ENCODE data around the gene ART3. TPM values are rescaled to one million over a fixed set of nuclear protein-coding genes. Genes with fewer than 3 reads are reported as not detected.
A peak's percentile ranks its signal among the peaks of the same experiment; 100 is the strongest.

ART3 gene
- total and polyA plus RNA-seq, 2 donors = 0.61 to 1.8 TPM

DNA sequence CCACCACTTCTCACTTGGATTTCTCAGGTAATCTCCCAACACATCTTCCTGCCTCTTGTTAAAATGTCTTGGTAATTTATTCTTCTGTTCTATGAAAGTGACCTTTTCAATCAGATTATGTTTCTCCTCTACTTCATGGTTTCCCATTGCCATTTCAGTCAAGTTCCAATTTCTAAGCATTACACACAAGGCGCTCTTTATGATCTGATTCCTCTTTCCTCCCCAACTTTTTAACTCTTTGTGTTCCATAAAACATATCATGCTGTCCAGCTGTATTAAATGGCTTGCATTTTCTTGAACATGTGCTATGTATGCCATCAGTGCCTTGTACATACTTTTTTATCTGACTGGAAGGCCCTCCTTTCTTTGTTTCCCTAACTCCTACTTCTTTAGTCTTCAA is 13.1 kb upstream of the ART3 start:
- no peak overlapping the region for H3K27ac ChIP-seq (ENCODE audit: low read depth in 1 of 2, low read length in 1 of 2)
- WGBS = 96% methylated on average over 1 of the region's 1 CpG
- no peaks in the 10 kb centered on the region for H3K9me3 ChIP-seq (ENCODE audit: control insufficient read depth in 2 of 2, insufficient read depth in 1 of 2, low read length in 1 of 2)

DNA sequence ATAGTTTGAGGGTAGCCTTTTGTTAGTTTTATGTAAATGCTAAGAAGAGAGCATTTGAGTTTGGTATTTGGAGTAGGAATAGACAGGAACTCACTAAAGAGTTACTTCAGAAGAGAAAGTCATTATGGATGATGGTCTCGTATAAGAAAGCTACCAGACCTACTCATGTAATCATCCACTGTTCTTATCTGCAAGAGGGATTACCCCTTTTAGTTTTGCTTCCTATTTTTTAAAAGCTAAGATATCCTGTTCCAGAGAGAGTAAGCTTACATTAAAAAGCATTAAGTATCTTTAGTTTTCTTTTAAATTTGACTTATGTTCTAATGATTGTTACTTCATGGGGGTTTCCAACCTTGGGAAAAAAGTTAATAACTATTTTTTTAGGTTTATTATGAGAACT is 12.5 kb upstream of the ART3 start:
- no peak overlapping the region for H3K27ac ChIP-seq (ENCODE audit: low read depth in 1 of 2, low read length in 1 of 2)
- no peak for DNase-seq (ENCODE audit: low read depth in 6 of 9, low spot score in 9 of 9)
- H3K36me3 ChIP-seq (ENCODE audit: control insufficient read depth in 2 of 2, insufficient read depth in 2 of 2, low read length in 1 of 2) = no peaks in the 10 kb centered on the region
- no peaks in the 10 kb centered on the region for H3K4me1 ChIP-seq (ENCODE audit: control insufficient read depth in 2 of 2, insufficient read depth in 2 of 2, low read length in 2 of 2)
- H3K4me3 ChIP-seq (ENCODE audit: low read length in 2 of 2) = no peak overlapping the region
- H3K27me3 ChIP-seq (ENCODE audit: control insufficient read depth in 2 of 2, insufficient read depth in 1 of 2, low read length in 1 of 2) = no peaks in the 10 kb centered on the region
- no peaks in the 10 kb centered on the region for H3K9me3 ChIP-seq (ENCODE audit: control insufficient read depth in 2 of 2, insufficient read depth in 1 of 2, low read length in 1 of 2)
- 86% methylated on average over 1 of the region's 1 CpG for WGBS

More for the DNA sequence above, 13.1 kb upstream of the ART3 start:
- no peak for DNase-seq (ENCODE audit: low read depth in 6 of 9, low spot score in 9 of 9)
- Histone ChIP-seq H3K36me3 (ENCODE audit: control insufficient read depth in 2 of 2, insufficient read depth in 2 of 2, low read length in 1 of 2) (no peaks in the 10 kb centered on the region), H3K4me1 (ENCODE audit: control insufficient read depth in 2 of 2, insufficient read depth in 2 of 2, low read length in 2 of 2) (no peaks in the 10 kb centered on the region), H3K4me3 (ENCODE audit: low read length in 2 of 2) (no peak overlapping the region), H3K27me3 (ENCODE audit: control insufficient read depth in 2 of 2, insufficient read depth in 1 of 2, low read length in 1 of 2) (no peaks in the 10 kb centered on the region)

DNA sequence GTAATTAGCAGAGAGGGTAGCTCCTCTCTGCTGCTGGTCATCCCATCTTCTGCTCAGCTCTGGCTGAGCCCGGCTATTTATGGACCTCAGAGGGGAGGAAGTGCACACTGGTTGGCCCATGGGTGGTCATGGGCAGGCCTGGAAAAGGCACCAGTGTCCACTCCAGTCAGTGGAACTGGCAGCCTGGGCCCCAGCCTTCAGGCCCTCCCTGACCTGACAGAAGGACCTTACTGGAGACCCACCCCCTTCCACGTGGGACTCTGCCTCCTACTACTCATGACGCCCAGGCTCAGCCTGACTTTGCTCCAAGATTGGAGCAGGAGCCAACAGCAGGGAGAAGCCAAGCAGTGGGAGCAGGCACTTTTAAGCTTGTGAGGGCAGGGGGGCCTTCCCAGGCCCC is 8.0 kb upstream of the ART3 start:
- Histone ChIP-seq H3K27ac (ENCODE audit: low read depth in 1 of 2, low read length in 1 of 2) (no peak overlapping the region), H3K4me1 (ENCODE audit: control insufficient read depth in 2 of 2, insufficient read depth in 2 of 2, low read length in 2 of 2) (no peaks in the 10 kb centered on the region), H3K4me3 (ENCODE audit: low read length in 2 of 2) (no peak overlapping the region), H3K27me3 (ENCODE audit: control insufficient read depth in 2 of 2, insufficient read depth in 1 of 2, low read length in 1 of 2) (no peaks in the 10 kb centered on the region), H3K9me3 (ENCODE audit: control insufficient read depth in 2 of 2, insufficient read depth in 1 of 2, low read length in 1 of 2) (no peaks in the 10 kb centered on the region), H3K36me3 (ENCODE audit: control insufficient read depth in 2 of 2, insufficient read depth in 2 of 2, low read length in 1 of 2) (no peaks in the 10 kb centered on the region)
- DNase-seq (ENCODE audit: low read depth in 6 of 9, low spot score in 9 of 9) = no peak
- WGBS = 94% methylated on average over 3 of the region's 3 CpGs

- H3K9me3 ChIP-seq (ENCODE audit: control insufficient read depth in 2 of 2, insufficient read depth in 1 of 2, low read length in 1 of 2) = no peaks in the 10 kb centered on the region
- 1% methylated on average over 2 of the region's 2 CpGs for WGBS
- H3K4me1 ChIP-seq (ENCODE audit: control insufficient read depth in 2 of 2, insufficient read depth in 2 of 2, low read length in 2 of 2) = no peaks in the 10 kb centered on the region
- H3K27me3 ChIP-seq (ENCODE audit: control insufficient read depth in 2 of 2, insufficient read depth in 1 of 2, low read length in 1 of 2) = no peaks in the 10 kb centered on the region
- peak; percentile 18 to 78 (median 56) for DNase-seq (ENCODE audit: low read depth in 6 of 9, low spot score in 9 of 9)
- no peak overlapping the region for H3K27ac ChIP-seq (ENCODE audit: low read depth in 1 of 2, low read length in 1 of 2)
- H3K36me3 ChIP-seq (ENCODE audit: control insufficient read depth in 2 of 2, insufficient read depth in 2 of 2, low read length in 1 of 2) = no peaks in the 10 kb centered on the region
- H3K4me3 ChIP-seq (ENCODE audit: low read length in 2 of 2) = no peak overlapping the region
Observed at GRCh38 chr4:76067652-76068286, 6.7 kb upstream of the ART3 start.

DNA sequence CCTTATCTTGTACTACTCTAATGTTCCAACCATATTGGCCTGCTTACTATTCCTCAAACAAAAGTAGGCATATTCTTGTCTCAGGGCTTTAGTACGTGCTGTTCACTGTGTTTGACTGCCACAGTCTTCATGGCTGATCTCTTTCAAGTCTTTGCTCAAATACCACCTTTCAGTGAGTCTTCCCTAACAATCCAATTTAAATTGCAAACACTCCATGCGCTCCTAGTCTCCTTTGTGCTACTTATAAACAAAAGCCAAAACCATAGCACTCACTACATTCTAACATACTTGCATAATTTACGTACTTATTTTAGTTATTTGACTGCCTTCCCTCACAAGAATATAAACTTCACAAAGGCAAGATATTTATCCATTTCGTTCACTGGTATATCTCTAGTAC is 1.7 kb upstream of the ART3 start:
- H3K27me3 ChIP-seq (ENCODE audit: control insufficient read depth in 2 of 2, insufficient read depth in 1 of 2, low read length in 1 of 2) = no peaks in the 10 kb centered on the region
- DNase-seq (ENCODE audit: low read depth in 6 of 9, low spot score in 9 of 9) = no peak
- WGBS = 76% methylated on average over 4 of the region's 4 CpGs
- no peak overlapping the region for H3K4me3 ChIP-seq (ENCODE audit: low read length in 2 of 2)
- H3K9me3 ChIP-seq (ENCODE audit: control insufficient read depth in 2 of 2, insufficient read depth in 1 of 2, low read length in 1 of 2) = no peaks in the 10 kb centered on the region
- no peaks in the 10 kb centered on the region for H3K4me1 ChIP-seq (ENCODE audit: control insufficient read depth in 2 of 2, insufficient read depth in 2 of 2, low read length in 2 of 2)
- no peak overlapping the region for H3K27ac ChIP-seq (ENCODE audit: low read depth in 1 of 2, low read length in 1 of 2)
- no peaks in the 10 kb centered on the region for H3K36me3 ChIP-seq (ENCODE audit: control insufficient read depth in 2 of 2, insufficient read depth in 2 of 2, low read length in 1 of 2)

- H3K4me1 ChIP-seq (ENCODE audit: control insufficient read depth in 2 of 2, insufficient read depth in 2 of 2, low read length in 2 of 2) = no peaks in the 10 kb centered on the region
- H3K9me3 ChIP-seq (ENCODE audit: control insufficient read depth in 2 of 2, insufficient read depth in 1 of 2, low read length in 1 of 2) = no peaks in the 10 kb centered on the region
- no peak overlapping the region for H3K4me3 ChIP-seq (ENCODE audit: low read length in 2 of 2)
- 92% methylated on average over 4 of the region's 4 CpGs for WGBS
- no peak overlapping the region for H3K27ac ChIP-seq (ENCODE audit: low read depth in 1 of 2, low read length in 1 of 2)
- H3K27me3 ChIP-seq (ENCODE audit: control insufficient read depth in 2 of 2, insufficient read depth in 1 of 2, low read length in 1 of 2) = no peaks in the 10 kb centered on the region
- H3K36me3 ChIP-seq (ENCODE audit: control insufficient read depth in 2 of 2, insufficient read depth in 2 of 2, low read length in 1 of 2) = no peaks in the 10 kb centered on the region
- DNase-seq (ENCODE audit: low read depth in 6 of 9, low spot score in 9 of 9) = no peak
Observed at GRCh38 chr4:76074993-76075600, 588 bp downstream of the ART3 start.

DNA sequence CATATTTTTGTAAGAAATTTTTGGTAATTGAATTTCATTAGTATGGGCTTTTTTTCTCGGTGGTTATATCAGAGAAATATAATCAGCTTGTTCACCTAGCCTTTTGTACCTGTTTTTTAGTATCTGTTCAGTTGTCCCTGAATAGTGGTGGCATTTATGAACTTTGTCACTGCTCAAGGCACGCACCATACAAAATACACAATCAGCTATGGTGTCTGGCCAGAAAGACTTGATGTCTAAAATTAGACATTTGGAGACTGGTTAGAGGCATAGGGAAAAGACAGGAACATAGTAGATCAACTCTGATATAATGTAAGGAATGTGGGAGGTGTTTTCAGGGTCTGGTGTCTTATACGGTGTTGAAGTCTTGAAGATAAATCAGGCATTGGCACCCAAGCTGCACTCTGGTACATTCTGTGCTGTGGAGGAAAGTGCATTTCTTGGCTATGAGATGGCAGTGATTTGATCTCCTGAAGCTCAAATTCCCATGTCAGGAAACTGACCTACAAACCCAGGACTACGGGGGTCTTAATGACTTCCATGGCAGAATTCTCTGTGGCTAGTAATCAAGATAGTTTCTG is 3.6 kb downstream of the ART3 start:
- 93% methylated on average over 4 of the region's 4 CpGs for WGBS
- H3K36me3 ChIP-seq (ENCODE audit: control insufficient read depth in 2 of 2, insufficient read depth in 2 of 2, low read length in 1 of 2) = no peaks in the 10 kb centered on the region
- no peak overlapping the region for H3K27ac ChIP-seq (ENCODE audit: low read depth in 1 of 2, low read length in 1 of 2)

GRCh38 chr4:76083386-76083988 is 9.0 kb downstream of the ART3 start:
- DNase-seq (ENCODE audit: low read depth in 6 of 9, low spot score in 9 of 9) = no peak
- no peak overlapping the region for H3K4me3 ChIP-seq (ENCODE audit: low read length in 2 of 2)
- H3K4me1 ChIP-seq (ENCODE audit: control insufficient read depth in 2 of 2, insufficient read depth in 2 of 2, low read length in 2 of 2) = peaks cover 0 to 4% of the 10 kb centered on the region in 2 donors
- no peaks in the 10 kb centered on the region for H3K36me3 ChIP-seq (ENCODE audit: control insufficient read depth in 2 of 2, insufficient read depth in 2 of 2, low read length in 1 of 2)
- peak overlapping the region in 1 of 2 donors; percentile 32 for H3K27ac ChIP-seq (ENCODE audit: low read depth in 1 of 2, low read length in 1 of 2)
- WGBS = 91% methylated on average over 3 of the region's 3 CpGs
- H3K27me3 ChIP-seq (ENCODE audit: control insufficient read depth in 2 of 2, insufficient read depth in 1 of 2, low read length in 1 of 2) = no peaks in the 10 kb centered on the region
- H3K9me3 ChIP-seq (ENCODE audit: control insufficient read depth in 2 of 2, insufficient read depth in 1 of 2, low read length in 1 of 2) = no peaks in the 10 kb centered on the region

More for the DNA sequence above, 3.6 kb downstream of the ART3 start:
- no peaks in the 10 kb centered on the region for H3K4me1 ChIP-seq (ENCODE audit: control insufficient read depth in 2 of 2, insufficient read depth in 2 of 2, low read length in 2 of 2)
- H3K4me3 ChIP-seq (ENCODE audit: low read length in 2 of 2) = no peak overlapping the region
- no peak for DNase-seq (ENCODE audit: low read depth in 6 of 9, low spot score in 9 of 9)
- no peaks in the 10 kb centered on the region for H3K27me3 ChIP-seq (ENCODE audit: control insufficient read depth in 2 of 2, insufficient read depth in 1 of 2, low read length in 1 of 2)
- no peaks in the 10 kb centered on the region for H3K9me3 ChIP-seq (ENCODE audit: control insufficient read depth in 2 of 2, insufficient read depth in 1 of 2, low read length in 1 of 2)

- 96% methylated on average over 1 of the region's 1 CpG for WGBS
- DNase-seq (ENCODE audit: low read depth in 6 of 9, low spot score in 9 of 9) = no peak
- H3K27ac ChIP-seq (ENCODE audit: low read depth in 1 of 2, low read length in 1 of 2) = no peak overlapping the region
Observed at GRCh38 chr4:76084542-76084941, 10.0 kb downstream of the ART3 start.

More at GRCh38 chr4:76084542-76084941, 10.0 kb downstream of the ART3 start:
- Histone ChIP-seq H3K27me3 (ENCODE audit: control insufficient read depth in 2 of 2, insufficient read depth in 1 of 2, low read length in 1 of 2) (no peaks in the 10 kb centered on the region), H3K36me3 (ENCODE audit: control insufficient read depth in 2 of 2, insufficient read depth in 2 of 2, low read length in 1 of 2) (no peaks in the 10 kb centered on the region), H3K4me1 (ENCODE audit: control insufficient read depth in 2 of 2, insufficient read depth in 2 of 2, low read length in 2 of 2) (peaks cover 0 to 4% of the 10 kb centered on the region in 2 donors), H3K9me3 (ENCODE audit: control insufficient read depth in 2 of 2, insufficient read depth in 1 of 2, low read length in 1 of 2) (no peaks in the 10 kb centered on the region), H3K4me3 (ENCODE audit: low read length in 2 of 2) (no peak overlapping the region)
